HG02759 (cell line): ENCODE results near the gene ASMTL.
"Not testable (repeated sequence)": the region's sequence is repeated elsewhere in the genome, so short reads cannot be mapped to it uniquely, and the experiment has no call there.

Experiments
- ATAC-seq: cut with Tn5 transposase; IDR thresholded peaks from one replicate; pipeline ENCODE4 v1.9.1; 2021; ENCODE audit warnings: mild to moderate bottlenecking, moderate library complexity; ENCODE audit not compliant: unreplicated experiment

The ASMTL gene

DNA sequence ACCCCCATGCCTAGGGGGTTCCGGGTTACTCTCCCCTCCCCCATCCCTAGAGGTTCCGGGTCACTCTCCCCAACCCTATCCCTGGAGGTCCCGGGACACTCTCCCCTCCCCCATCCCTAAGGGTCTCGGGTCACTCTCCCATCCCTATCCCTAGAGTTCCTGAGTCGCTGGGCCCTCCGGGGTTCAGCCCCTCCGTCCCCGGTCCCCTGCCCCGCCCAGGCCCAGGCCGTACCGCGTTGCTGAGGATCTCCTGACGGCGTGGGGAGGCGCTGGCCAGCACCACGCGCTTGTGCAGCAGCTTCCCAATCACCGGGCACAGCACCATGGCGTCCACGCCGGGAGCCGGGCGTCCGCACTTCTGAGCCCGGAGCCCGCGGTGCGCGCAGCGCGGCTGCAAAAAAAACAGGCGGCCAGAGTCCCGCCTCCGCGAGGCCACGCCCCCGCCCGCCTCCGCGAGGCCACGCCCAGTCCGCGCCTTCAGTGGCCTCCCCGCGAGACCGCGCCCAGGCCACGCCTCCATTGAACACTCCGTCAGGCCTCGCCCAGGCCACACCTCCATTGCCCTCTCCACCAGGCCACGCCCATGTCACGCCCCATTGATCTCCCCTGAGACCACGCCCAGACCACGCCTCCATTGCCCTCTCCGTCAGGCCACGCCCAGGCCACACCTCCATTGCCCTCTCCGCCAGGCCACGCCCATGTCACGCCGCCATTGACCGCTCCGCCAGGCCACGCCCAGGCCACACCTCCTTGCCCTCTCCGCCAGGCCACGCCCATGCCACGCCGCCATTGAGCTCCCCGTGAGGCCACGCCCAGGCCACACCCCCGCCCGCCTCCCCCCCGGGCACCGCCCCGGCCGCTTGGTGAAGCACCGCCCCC, at the start of gene ASMTL:
TSS of gene ASMTL (minus strand) at position 394 of the 879 bp plus-strand sequence. CDS start at position 325, 69 bp downstream.
- ATAC-seq = peak; percentile 74

- peak; percentile 59 for ATAC-seq
These were observed 49.5 kb upstream of the ASMTL start for GRCh38 chrX:1502241-1502640.

- ATAC-seq = peak; percentile 65
These were observed 48.3 kb upstream of the ASMTL start for GRCh38 chrX:1500701-1501624.

DNA sequence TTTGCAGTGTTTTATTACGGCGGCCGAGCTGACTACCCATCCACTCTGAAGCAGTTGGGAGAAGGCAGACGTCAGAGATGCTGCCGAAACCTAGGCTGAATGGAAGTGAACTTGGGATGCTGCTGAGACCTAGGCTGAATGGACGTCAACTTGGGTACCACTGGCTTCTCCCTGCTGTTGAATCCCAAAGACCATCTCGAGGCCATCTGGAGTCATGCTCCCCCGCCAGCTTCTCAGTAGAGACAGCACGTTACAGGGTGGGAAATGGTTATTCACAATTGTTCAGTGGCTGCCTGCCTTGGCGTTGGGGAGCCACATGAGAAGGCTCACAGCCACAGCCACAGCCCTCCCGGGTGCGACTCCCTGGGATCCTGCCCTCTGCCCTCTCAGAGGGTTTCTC, 43.4 kb upstream of the ASMTL start:
- ATAC-seq = no peak

DNA sequence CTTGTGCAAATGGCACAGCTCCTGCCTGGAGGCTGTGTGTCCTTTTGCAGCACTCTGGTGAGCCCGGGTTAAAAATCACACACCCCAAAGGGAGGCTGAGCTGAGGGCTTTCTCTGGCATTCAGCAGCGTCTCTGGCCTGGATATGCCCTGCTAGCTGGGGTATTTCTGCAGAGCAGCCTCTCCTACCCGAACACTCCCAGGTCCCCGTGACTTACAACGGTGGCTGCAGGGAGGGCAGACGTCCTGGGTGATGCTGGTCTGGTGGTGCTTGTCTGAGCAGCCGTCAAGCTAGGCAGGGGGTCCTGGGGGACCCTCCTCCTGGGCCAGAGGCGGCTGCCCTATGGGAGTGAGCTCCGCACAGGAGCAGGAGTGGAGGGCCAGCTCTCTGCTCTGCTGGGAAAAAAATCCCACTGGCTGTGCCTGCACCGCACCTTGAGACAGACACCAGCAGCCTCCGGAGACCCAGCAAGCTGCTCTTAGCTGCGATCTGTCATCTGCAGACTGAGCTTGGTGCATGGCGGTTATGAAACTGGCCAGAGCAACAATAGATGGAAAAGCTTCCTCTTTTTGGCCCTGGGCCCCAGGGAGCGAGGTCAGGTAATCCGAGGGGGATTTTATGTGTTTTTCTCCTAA, 41.3 kb upstream of the ASMTL start:
- peak; percentile 51 for ATAC-seq

DNA sequence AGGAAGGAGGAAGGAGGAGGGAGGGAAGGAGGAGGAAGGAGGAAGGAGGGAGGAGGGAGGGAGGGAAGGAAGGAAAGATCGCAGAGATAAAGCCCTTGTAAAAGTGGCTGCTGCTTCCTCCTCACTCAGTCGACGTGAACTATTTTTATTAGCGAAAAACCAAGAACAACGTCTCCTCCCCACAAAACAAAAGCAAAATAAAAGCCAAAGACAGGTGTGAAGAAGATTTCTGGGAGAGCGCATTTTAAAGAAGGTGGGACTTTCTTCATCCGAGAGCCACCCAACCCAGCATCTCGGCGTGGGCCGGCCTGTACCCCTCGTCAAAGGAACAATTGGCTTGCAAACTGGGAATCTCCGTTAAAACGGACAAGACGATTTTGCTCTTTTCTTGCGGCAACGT, 40.7 kb upstream of the ASMTL start:
- ATAC-seq = peak; percentile 10

DNA sequence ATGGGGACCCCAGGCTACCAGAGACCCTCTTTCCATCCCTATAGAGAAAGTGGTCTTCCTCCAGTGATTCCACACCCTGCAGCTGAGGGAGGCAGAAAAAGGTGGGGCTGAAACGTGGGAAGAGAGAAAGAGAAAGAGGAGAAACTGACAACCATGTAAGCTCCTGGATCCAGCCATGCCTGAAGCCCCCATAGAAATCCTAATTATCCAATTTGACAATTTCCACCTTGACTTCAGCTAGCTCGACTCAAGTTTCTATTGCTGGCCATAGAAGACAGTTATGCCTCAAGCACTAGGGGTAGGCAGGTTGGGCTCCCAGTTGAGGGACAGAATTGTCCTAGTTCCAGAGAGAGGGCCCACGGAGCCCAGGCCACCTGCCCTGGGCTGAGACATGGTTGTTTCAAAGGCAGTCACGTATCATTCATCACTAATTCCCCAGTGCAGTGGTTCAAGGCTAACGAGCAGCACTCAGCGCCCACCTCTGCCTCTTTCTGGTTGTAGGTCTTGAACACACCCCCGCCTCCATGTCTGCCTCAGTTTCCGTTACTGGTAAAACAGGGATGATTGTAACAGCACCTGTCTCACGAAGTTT, 39.8 kb upstream of the ASMTL start:
- ATAC-seq = no peak

GRCh38 chrX:1491851-1492349, 39.2 kb upstream of the ASMTL start:
- peak; percentile 75 for ATAC-seq

DNA sequence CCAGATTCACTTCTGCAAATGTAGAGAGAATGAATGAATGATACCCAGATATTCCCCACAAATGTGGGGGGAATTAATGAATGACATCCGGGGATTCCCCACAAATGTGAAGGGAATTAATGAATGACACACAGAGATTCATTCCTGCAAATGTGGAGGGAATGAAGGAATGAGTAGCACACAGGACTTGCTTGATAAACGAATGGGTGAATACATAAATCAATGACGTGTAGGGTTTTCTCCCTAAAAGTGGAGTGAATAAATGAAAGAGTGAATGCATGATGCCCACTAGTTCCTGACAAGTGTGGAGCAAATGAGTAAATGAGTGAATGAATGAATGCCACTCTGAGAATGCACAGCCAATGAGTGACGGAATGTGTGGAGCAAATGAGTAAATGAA, 38.5 kb upstream of the ASMTL start:
- ATAC-seq = not testable (repeated sequence)

- not testable (repeated sequence) for ATAC-seq
These were observed 38.0 kb upstream of the ASMTL start for GRCh38 chrX:1490723-1491122.

- not testable (repeated sequence) for ATAC-seq
These were observed 36.6 kb upstream of the ASMTL start for GRCh38 chrX:1489354-1489753.

GRCh38 chrX:1488745-1489144, 36.0 kb upstream of the ASMTL start:
- no peak for ATAC-seq

DNA sequence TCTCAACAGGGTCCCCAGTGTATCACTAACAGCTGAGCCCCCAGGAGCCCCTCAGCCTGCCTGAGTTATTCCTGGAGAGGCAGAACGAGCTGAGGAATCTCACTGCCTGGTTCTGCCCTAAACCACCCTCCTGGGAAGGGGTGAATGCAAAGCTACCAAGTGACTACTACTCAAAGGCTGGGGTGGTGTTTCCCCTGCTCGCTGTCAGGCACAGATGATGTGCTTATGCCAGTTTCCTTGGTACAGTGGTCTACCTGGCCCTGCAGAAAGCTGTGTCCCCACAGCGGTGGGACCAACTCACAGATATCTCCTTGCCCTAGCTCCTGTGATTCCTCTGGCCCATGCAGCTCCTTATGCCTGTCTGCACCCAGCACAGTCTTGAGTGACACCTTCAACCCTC, 35.4 kb upstream of the ASMTL start:
- no peak for ATAC-seq

GRCh38 chrX:1487401-1487800, 34.7 kb upstream of the ASMTL start:
- ATAC-seq = no peak

DNA sequence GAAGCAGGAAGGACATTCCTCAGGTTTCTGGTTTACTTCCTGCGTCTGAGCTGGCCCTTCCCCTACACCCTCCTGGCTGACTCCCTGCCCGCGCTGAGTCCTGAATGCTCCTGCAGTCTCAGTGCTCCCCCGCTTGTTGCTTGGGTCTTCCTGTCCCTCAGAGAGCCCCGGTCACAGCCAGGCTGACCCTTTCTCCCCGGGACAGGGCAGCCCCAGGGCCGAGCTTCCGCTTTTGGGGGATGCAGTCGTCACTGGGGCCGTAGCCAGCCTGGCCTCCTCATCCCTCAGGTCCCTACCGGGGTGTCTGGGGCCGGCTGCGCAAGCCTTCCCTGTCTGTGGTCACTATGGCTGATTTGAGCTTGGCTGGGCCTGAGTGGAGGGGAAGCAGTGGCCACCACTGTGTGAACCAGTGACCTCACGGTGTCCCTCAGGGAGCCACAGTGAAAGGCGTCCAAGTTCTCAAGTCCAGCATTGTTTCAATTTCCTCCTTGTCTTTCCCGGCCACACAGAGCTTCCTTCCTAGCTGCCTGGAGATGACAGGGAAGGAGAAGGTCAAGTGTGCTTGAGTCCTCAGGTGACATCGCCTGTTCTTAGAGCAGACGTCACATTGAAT, 34.1 kb upstream of the ASMTL start:
- no peak for ATAC-seq

DNA sequence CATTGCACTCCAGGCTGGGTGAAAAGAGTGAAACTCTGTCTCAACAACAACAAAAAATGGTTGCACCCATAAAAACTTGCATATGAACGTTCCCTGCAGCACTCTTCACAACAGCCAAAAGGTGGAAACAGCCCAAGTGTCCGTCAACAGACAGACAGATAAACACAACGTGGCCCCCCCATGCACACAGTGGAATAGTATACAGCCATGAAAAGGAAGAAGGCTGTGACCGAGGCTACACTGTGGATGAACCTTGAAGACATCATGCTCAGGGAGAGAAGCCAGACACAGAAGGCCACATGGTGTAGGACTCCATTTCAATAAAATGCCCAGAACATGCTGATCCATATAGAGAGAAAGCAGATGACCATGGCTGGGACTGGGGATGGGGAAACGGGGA, 33.5 kb upstream of the ASMTL start:
- ATAC-seq = no peak

GRCh38 chrX:1485033-1485432, 32.3 kb upstream of the ASMTL start:
- no peak for ATAC-seq

DNA sequence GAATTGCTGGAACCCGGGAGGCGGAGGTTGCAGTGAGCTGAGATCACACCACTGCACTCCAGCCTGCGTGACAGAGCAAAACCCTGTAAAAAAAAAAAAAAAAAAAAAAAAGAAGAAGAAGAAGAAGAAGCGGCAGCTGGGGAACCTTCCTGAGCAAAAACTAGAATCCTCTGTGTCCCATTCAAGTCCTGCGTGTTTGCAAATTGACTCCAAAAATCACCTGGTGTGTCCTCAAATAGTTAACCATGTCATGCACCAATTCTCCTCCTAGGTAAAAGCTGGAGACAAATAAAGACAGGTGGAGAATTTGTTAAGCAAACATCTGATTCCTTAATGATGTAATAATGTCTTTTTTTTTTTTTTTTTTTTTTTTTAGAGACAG, 31.9 kb upstream of the ASMTL start:
- ATAC-seq = no peak

GRCh38 chrX:1483843-1484637, 31.3 kb upstream of the ASMTL start:
- peak; percentile 51 for ATAC-seq
